HL-60/S4 treated with phorbol 12-myristate 13-acetate at 8.2 ng/mL for 4 days and 3 days (cell line): ENCODE results near the gene C17orf58.
"Not testable (repeated sequence)": the region's sequence is repeated elsewhere in the genome, so short reads cannot be mapped to it uniquely, and the experiment has no call there.

Experiments
- in situ Hi-C: fragments of 300-500 bp; cut with MboI; formaldehyde crosslinking; loops from 2 replicates; pipeline ENCODE4 v1.15.0; 2022; ENCODE audit warnings: low sequenced_read_pairs

C17orf58 gene

GRCh38 chr17:68004201-68004600 is 7.9 kb upstream of the C17orf58 start:
- in situ Hi-C loops = no loop called here

- in situ Hi-C loops = no loop called here
Measured at GRCh38 chr17:67999291-67999911, 3.1 kb upstream of the C17orf58 start.

- in situ Hi-C loops = no loop called here
Measured at GRCh38 chr17:67998466-67998865, 2.2 kb upstream of the C17orf58 start.

- in situ Hi-C loops = no loop called here
Measured at GRCh38 chr17:67995570-67996263, 552 bp downstream of the C17orf58 start.

- in situ Hi-C loops = no loop called here
Measured at GRCh38 chr17:67994817-67995569, 1.3 kb downstream of the C17orf58 start.

GRCh38 chr17:67993998-67994361 is 2.3 kb downstream of the C17orf58 start:
- in situ Hi-C loops = no loop called here

- in situ Hi-C loops = no loop called here
Measured at GRCh38 chr17:67993153-67993997, 2.9 kb downstream of the C17orf58 start.

- in situ Hi-C loops = no loop called here
Measured at GRCh38 chr17:67992548-67993152, 3.6 kb downstream of the C17orf58 start.

GRCh38 chr17:67990909-67991308 is 5.4 kb downstream of the C17orf58 start:
- in situ Hi-C loops = no loop called here

- in situ Hi-C loops = no loop called here
Measured at GRCh38 chr17:67983383-67983688, 12.9 kb downstream of the C17orf58 start.

GRCh38 chr17:67982686-67983382 is 13.4 kb downstream of the C17orf58 start:
- in situ Hi-C loops = no loop called here

GRCh38 chr17:67982034-67982640 is 14.1 kb downstream of the C17orf58 start:
- in situ Hi-C loops = no loop called here

- in situ Hi-C loops = not testable (repeated sequence)
Measured at GRCh38 chr17:67980883-67981282, 15.4 kb downstream of the C17orf58 start.

GRCh38 chr17:67980456-67980855 is 15.8 kb downstream of the C17orf58 start:
- in situ Hi-C loops = no loop called here

GRCh38 chr17:67976306-67976705 is 20.0 kb downstream of the C17orf58 start:
- in situ Hi-C loops = not testable (repeated sequence)

- in situ Hi-C loops = loop anchor here (25.0 kb wide), 1 partner anchor 788 kb away; no protein-coding TSS in a partner anchor
Measured at GRCh38 chr17:67974598-67975066, 21.6 kb downstream of the C17orf58 start.

GRCh38 chr17:67974185-67974584 is 22.1 kb downstream of the C17orf58 start:
- in situ Hi-C loops = loop anchor here (25.0 kb wide), 1 partner anchor 788 kb away; no protein-coding TSS in a partner anchor

- in situ Hi-C loops = loop anchor here (25.0 kb wide), 1 partner anchor 792 kb away; no protein-coding TSS in a partner anchor
Measured at GRCh38 chr17:67970783-67971182, 25.5 kb downstream of the C17orf58 start.

- in situ Hi-C loops = loop anchor here (25.0 kb wide), 1 partner anchor 799 kb away; no protein-coding TSS in a partner anchor
Measured at GRCh38 chr17:67963145-67963572, 33.1 kb downstream of the C17orf58 start.
